PC-9 (cell line): ENCODE data around the gene POMT2.

Source experiments
- EZH2 ChIP-seq: fragments of 200-600 bp; sonication (generic); IDR thresholded peaks from 2 replicates; pipeline ENCODE4 v1.8.0; 2017; ENCODE audit warnings: antibody characterized with exemption, low read depth
- TF ChIP-seq, protein P1 (sequence below): fragments of 200-600 bp; sonication (generic); conservative IDR thresholded peaks from 2 replicates; pipeline ENCODE4 v1.6.1; 2017; ENCODE audit warnings: mixed run types, antibody characterized with exemption, mild to moderate bottlenecking, moderate library complexity

DNA sequence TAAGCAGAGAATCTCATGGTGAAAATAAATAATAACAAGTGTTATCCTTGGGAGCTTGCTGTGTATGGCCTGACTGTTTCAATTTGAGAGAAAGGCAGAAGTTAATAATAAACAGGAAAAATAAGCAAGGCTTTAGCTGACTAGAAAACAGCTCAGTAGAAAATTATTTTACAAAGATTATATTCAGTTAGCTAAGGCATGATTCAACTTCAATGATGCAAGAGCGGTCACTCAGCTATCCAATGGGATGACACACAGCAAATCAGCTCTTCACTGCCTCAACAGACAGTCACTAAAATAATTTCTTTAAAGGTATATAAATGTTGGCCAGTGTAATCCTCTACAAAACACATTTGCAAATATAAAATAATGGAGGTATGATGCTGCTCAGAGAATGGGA, 18.7 kb upstream of the POMT2 start:
- TF ChIP-seq, protein P1, sequence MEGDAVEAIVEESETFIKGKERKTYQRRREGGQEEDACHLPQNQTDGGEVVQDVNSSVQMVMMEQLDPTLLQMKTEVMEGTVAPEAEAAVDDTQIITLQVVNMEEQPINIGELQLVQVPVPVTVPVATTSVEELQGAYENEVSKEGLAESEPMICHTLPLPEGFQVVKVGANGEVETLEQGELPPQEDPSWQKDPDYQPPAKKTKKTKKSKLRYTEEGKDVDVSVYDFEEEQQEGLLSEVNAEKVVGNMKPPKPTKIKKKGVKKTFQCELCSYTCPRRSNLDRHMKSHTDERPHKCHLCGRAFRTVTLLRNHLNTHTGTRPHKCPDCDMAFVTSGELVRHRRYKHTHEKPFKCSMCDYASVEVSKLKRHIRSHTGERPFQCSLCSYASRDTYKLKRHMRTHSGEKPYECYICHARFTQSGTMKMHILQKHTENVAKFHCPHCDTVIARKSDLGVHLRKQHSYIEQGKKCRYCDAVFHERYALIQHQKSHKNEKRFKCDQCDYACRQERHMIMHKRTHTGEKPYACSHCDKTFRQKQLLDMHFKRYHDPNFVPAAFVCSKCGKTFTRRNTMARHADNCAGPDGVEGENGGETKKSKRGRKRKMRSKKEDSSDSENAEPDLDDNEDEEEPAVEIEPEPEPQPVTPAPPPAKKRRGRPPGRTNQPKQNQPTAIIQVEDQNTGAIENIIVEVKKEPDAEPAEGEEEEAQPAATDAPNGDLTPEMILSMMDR: no peak
- TF ChIP-seq EZH2: no peak
